ENCODE data around the gene SYS1. TPM values are rescaled to one million over a fixed set of nuclear protein-coding genes. Genes with fewer than 3 reads are reported as not detected.

The SYS1 gene
- total RNA-seq, 1 experiment from 2014 or later, result 20.5 TPM

GRCh38 chr20:45409521-45410272, 46.7 kb downstream of the SYS1 start:
- no peak for TF ChIP-seq EZH2phosphoT487 (IDR thresholded peaks at IDR 0.05; ENCODE audit: borderline replicate concordance)
- no peak for TF ChIP-seq YY1 (IDR thresholded peaks at IDR 0.05; ENCODE audit: extremely low read depth, insufficient replicate concordance, low read depth, low read length)
- TF ChIP-seq ZBTB33 (IDR thresholded peaks at IDR 0.05; ENCODE audit: extremely low read depth, insufficient replicate concordance, low read length), result no peak
- no peak for TF ChIP-seq REST (IDR thresholded peaks at IDR 0.05; ENCODE audit: low read depth)
- no peak for TF ChIP-seq POLR2A (IDR thresholded peaks at IDR 0.05; ENCODE audit: borderline replicate concordance, extremely low read depth, insufficient read depth, insufficient read length)
- TF ChIP-seq SRF (IDR thresholded peaks at IDR 0.05; ENCODE audit: low read depth), result no peak
- no peak for TF ChIP-seq SIN3A (IDR thresholded peaks at IDR 0.05; ENCODE audit: low read depth)
- no peak for TF ChIP-seq EGR1 (IDR thresholded peaks at IDR 0.05; ENCODE audit: low read depth)
- no peak for TF ChIP-seq EZH2 (IDR thresholded peaks at IDR 0.05)
- TF ChIP-seq ZNF274 (IDR thresholded peaks at IDR 0.05; ENCODE audit: low read depth, low read length), result no peak
- Histone ChIP-seq H3K36me3 (ENCODE audit: control insufficient read depth in 1 of 2, insufficient read depth in 2 of 2, low read length in 2 of 2) (peaks cover 8 to 11% of the 10 kb centered on the region in 2 experiments; a peak in 2 of 4 replicates), H3K9me3 (ENCODE audit: control insufficient read depth in 1 of 2, insufficient read depth in 1 of 2, low read depth in 1 of 2, low read length in 2 of 2) (no peaks in the 10 kb centered on the region), H3K4me1 (ENCODE audit: control insufficient read depth in 1 of 2, insufficient read depth in 2 of 2, low read length in 2 of 2) (peaks cover 5 to 24% of the 10 kb centered on the region in 2 experiments; a peak in 3 of 4 replicates), H3K9me2 (ENCODE audit: insufficient read depth) (no peaks in the 10 kb centered on the region), H3K4me3 (replicated peaks in 1 of 2; ENCODE audit: low read depth in 1 of 2, low read length in 2 of 2) (no peak overlapping the region), H3K27me3 (ENCODE audit: insufficient read depth, low read length) (no peaks in the 10 kb centered on the region), H4K20me1 (ENCODE audit: insufficient read depth) (no peaks in the 10 kb centered on the region), H3K4me2 (ENCODE audit: low read length) (no peak overlapping the region), H3K9ac (ENCODE audit: low read length) (no peak overlapping the region), H3K27ac (ENCODE audit: low read depth, low read length) (no peak overlapping the region), H3K79me2 (ENCODE audit: insufficient read depth, low read length) (peaks cover 15% of the 10 kb centered on the region; the same call in 1 of the 2 replicates), H2AFZ (ENCODE audit: low read depth, low read length, poor library complexity, severe bottlenecking) (no peak overlapping the region)
- BruUV-seq (replicated peaks), result no TSS peak
- ChIA-PET CTCF (no interaction called here), POLR2A (interaction anchor here (0.8 kb wide), 1 partner anchor 27 kb away, joined by 3 read pairs; no protein-coding TSS in a partner anchor), RAD21 (ENCODE audit: low non-redundant PET in 1 of 2, low total read pairs in 2 of 2, uncharacterized antibody in 2 of 2, unreplicated experiment in 2 of 2) (no interaction called here)
- intact Hi-C loops (cut with micrococcal nuclease), result no loop called here
- ATAC-seq (no peak), DNase-seq (ENCODE audit: low read depth, low spot score) (no peak)
